Stomach (tissue), 4 donors: ENCODE measurements around the gene GOLGA6L2.

ENCODE experiments used
- CTCF ChIP-seq, 7 experiments: fragments of 450-650 bp in 4 of 7; fragments of 200-600 bp in 3 of 7; sonication (generic) in 3 of 7; IDR thresholded peaks; one replicate each; pipeline ENCODE4 v1.5.1; 2016 to 2019; ENCODE audit warnings: antibody characterized with exemption in 7 of 7, control low read depth in 2 of 7, mild to moderate bottlenecking in 1 of 7
- EP300 ChIP-seq: sonication (generic); formaldehyde crosslinking; IDR thresholded peaks from one replicate; pipeline ENCODE4 v1.6.1; 2017; ENCODE audit warnings: antibody characterized with exemption
- POLR2A ChIP-seq, 4 donors: fragments of 450-650 bp; IDR thresholded peaks; one replicate each; pipeline ENCODE4 v1.6.1; 2016; ENCODE audit warnings: antibody characterized with exemption in 4 of 4, control low read depth in 2 of 4, mild to moderate bottlenecking in 1 of 4, moderate library complexity in 1 of 4
- POLR2AphosphoS5 ChIP-seq, 3 donors: sonication (generic); formaldehyde crosslinking; IDR thresholded peaks; one replicate each; pipeline ENCODE4 v1.6.1; 2016; ENCODE audit warnings: antibody characterized with exemption in 3 of 3

- TF ChIP-seq CTCF (IDR thresholded peaks at IDR 0.05) (no peak), POLR2A (IDR thresholded peaks at IDR 0.05) (no peak), EP300 (no peak), POLR2AphosphoS5 (IDR thresholded peaks at IDR 0.05) (no peak)
Observed at GRCh38 chr15:23401627-23402026, 45.4 kb downstream of the GOLGA6L2 start.
